ENCODE results near the gene CPXM2. TPM values are rescaled to one million over a fixed set of nuclear protein-coding genes. Genes with fewer than 3 reads are reported as not detected.

CPXM2 gene
- total RNA-seq, 1 experiment from 2014 or later, result not detected

DNA sequence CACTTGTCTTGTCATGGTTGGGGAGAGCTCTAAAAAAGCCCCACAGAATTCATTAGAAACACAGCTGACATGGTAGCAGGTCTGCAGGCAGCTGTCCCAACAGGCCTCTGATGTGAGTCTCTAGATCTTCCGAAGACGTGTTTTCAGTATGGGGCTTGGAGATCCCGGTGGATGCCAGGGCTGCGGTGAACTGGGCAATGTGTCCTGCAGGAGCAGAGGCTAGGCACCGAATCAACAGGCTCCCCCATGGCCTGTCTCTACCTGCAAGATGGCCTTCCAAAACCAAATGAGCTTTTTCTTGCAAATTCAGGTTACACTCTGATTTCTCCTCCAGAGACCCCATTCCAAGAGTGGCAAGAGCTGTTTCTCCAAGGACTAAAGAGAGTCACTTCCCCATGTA is 2.9 kb downstream of the CPXM2 start:
- no TSS peak for BruUV-seq (replicated peaks)
- H3K27me3 ChIP-seq (ENCODE audit: control insufficient read depth, insufficient read depth, low read length), result peaks cover 7% of the 10 kb centered on the region
- H3K4me3 ChIP-seq (ENCODE audit: low read depth in 2 of 2, low read length in 2 of 2), result no peak overlapping the region
- ATAC-seq, result no peak
- DNase-seq (ENCODE audit: low read depth, low spot score), result no peak
- TF ChIP-seq, protein P1, sequence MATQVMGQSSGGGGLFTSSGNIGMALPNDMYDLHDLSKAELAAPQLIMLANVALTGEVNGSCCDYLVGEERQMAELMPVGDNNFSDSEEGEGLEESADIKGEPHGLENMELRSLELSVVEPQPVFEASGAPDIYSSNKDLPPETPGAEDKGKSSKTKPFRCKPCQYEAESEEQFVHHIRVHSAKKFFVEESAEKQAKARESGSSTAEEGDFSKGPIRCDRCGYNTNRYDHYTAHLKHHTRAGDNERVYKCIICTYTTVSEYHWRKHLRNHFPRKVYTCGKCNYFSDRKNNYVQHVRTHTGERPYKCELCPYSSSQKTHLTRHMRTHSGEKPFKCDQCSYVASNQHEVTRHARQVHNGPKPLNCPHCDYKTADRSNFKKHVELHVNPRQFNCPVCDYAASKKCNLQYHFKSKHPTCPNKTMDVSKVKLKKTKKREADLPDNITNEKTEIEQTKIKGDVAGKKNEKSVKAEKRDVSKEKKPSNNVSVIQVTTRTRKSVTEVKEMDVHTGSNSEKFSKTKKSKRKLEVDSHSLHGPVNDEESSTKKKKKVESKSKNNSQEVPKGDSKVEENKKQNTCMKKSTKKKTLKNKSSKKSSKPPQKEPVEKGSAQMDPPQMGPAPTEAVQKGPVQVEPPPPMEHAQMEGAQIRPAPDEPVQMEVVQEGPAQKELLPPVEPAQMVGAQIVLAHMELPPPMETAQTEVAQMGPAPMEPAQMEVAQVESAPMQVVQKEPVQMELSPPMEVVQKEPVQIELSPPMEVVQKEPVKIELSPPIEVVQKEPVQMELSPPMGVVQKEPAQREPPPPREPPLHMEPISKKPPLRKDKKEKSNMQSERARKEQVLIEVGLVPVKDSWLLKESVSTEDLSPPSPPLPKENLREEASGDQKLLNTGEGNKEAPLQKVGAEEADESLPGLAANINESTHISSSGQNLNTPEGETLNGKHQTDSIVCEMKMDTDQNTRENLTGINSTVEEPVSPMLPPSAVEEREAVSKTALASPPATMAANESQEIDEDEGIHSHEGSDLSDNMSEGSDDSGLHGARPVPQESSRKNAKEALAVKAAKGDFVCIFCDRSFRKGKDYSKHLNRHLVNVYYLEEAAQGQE (IDR thresholded peaks at IDR 0.05; ENCODE audit: insufficient read depth in 1 of 2, low read depth in 2 of 2, low read length in 1 of 2), result no peak
- no peak for TF ChIP-seq POLR2AphosphoS5 (IDR thresholded peaks at IDR 0.05; ENCODE audit: low read depth, low read length)
- no peak for TF ChIP-seq TCF7L2 (IDR thresholded peaks at IDR 0.05; ENCODE audit: low read depth, low read length)
- no peak for TF ChIP-seq SIN3A (IDR thresholded peaks at IDR 0.05; ENCODE audit: borderline replicate concordance, insufficient read depth, low read depth, low read length)
- TF ChIP-seq, protein P2, sequence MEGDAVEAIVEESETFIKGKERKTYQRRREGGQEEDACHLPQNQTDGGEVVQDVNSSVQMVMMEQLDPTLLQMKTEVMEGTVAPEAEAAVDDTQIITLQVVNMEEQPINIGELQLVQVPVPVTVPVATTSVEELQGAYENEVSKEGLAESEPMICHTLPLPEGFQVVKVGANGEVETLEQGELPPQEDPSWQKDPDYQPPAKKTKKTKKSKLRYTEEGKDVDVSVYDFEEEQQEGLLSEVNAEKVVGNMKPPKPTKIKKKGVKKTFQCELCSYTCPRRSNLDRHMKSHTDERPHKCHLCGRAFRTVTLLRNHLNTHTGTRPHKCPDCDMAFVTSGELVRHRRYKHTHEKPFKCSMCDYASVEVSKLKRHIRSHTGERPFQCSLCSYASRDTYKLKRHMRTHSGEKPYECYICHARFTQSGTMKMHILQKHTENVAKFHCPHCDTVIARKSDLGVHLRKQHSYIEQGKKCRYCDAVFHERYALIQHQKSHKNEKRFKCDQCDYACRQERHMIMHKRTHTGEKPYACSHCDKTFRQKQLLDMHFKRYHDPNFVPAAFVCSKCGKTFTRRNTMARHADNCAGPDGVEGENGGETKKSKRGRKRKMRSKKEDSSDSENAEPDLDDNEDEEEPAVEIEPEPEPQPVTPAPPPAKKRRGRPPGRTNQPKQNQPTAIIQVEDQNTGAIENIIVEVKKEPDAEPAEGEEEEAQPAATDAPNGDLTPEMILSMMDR (IDR thresholded peaks at IDR 0.05), result no peak
- no peak overlapping the region for H3K27ac ChIP-seq (ENCODE audit: low read length)
- H3K36me3 ChIP-seq (ENCODE audit: control insufficient read depth, insufficient read depth, low read length), result no peaks in the 10 kb centered on the region
- CTCF ChIA-PET, result no interaction called here
- in situ Hi-C loops (cut with HindIII; ENCODE audit: low pct_unique_long_range_greater_than_20kb, low sequenced_read_pairs), result no loop called here
- intact Hi-C loops (cut with micrococcal nuclease; ENCODE audit: unreplicated experiment), result no loop called here
- no peaks in the 10 kb centered on the region for H3K9me3 ChIP-seq (ENCODE audit: control insufficient read depth, insufficient read depth, low read depth, low read length)
- no peaks in the 10 kb centered on the region for H3K4me1 ChIP-seq (ENCODE audit: control insufficient read depth, insufficient read depth, low read length)
- POLR2A ChIA-PET, result no interaction called here

DNA sequence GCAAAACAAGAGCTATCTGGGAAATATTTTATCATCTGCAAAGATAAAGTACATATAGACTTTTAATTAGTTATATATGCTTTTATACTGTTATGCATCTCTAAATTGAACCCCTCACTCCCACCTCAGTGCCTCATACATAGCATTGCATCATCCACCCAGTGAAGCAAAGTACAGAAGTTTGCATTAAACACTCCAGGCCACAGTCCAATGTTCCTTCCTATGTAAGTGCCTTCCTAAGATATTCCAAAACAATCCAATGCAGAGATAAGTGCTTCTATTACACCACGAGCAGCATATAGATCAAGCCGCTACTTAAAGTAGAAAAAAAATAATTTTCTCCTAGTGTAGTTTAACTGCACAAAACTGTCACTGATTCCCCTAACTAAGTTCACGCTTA is 3.4 kb downstream of the CPXM2 start:
- Histone ChIP-seq H3K4me1 (ENCODE audit: control insufficient read depth, insufficient read depth, low read length) (no peaks in the 10 kb centered on the region), H3K4me3 (ENCODE audit: low read depth in 2 of 2, low read length in 2 of 2) (no peak overlapping the region), H3K36me3 (ENCODE audit: control insufficient read depth, insufficient read depth, low read length) (no peaks in the 10 kb centered on the region), H3K9me3 (ENCODE audit: control insufficient read depth, insufficient read depth, low read depth, low read length) (no peaks in the 10 kb centered on the region), H3K27me3 (ENCODE audit: control insufficient read depth, insufficient read depth, low read length) (peaks cover 7% of the 10 kb centered on the region), H3K27ac (ENCODE audit: low read length) (no peak overlapping the region)
- ChIA-PET POLR2A (no interaction called here), CTCF (no interaction called here)
- ATAC-seq (no peak), DNase-seq (ENCODE audit: low read depth, low spot score) (no peak)
- TF ChIP-seq, protein P2 (IDR thresholded peaks at IDR 0.05), result no peak
- TF ChIP-seq, protein P1 (IDR thresholded peaks at IDR 0.05; ENCODE audit: insufficient read depth in 1 of 2, low read depth in 2 of 2, low read length in 1 of 2), result no peak
- no peak for TF ChIP-seq POLR2AphosphoS5 (IDR thresholded peaks at IDR 0.05; ENCODE audit: low read depth, low read length)
- no peak for TF ChIP-seq TCF7L2 (IDR thresholded peaks at IDR 0.05; ENCODE audit: low read depth, low read length)
- no peak for TF ChIP-seq SIN3A (IDR thresholded peaks at IDR 0.05; ENCODE audit: borderline replicate concordance, insufficient read depth, low read depth, low read length)
- in situ Hi-C loops (cut with HindIII; ENCODE audit: low pct_unique_long_range_greater_than_20kb, low sequenced_read_pairs) (no loop called here), intact Hi-C loops (cut with micrococcal nuclease; ENCODE audit: unreplicated experiment) (no loop called here)
- no TSS peak for BruUV-seq (replicated peaks)

Measured in Panc1 (cell line).